Kidney epithelial cell (primary cell): ENCODE results near the gene SELENOP. TPM values are rescaled to one million over a fixed set of nuclear protein-coding genes. Genes with fewer than 3 reads are reported as not detected.

Experiments used
- DNase-seq: peaks from one replicate; pipeline ENCODE4 v3.0.0-alpha.2; 2010; ENCODE audit warnings: low read depth
- H3K27me3 ChIP-seq: 2 replicates; pipeline ENCODE4 v1.6.0; 2011; ENCODE audit warnings: low read length; ENCODE audit not compliant: control insufficient read depth, insufficient read depth
- H3K36me3 ChIP-seq: 2 replicates; pipeline ENCODE4 v1.5.1; 2011; ENCODE audit warnings: low read length; ENCODE audit not compliant: control insufficient read depth, insufficient read depth
- H3K4me3 ChIP-seq: 2 replicates; pipeline ENCODE4 v1.5.1; 2011; ENCODE audit warnings: low read depth, mild to moderate bottlenecking, control low read depth, low read length
- total RNA-seq: library from RNA; depleted of rRNA; stranded (reverse); fragments of >200 nt; gene quantifications from 2 replicates; pipeline ENCODE4 v1.2.3, GENCODE V29; 2015
- TF ChIP-seq, protein P1 (sequence below): IDR thresholded peaks from 2 replicates; pipeline ENCODE4 v1.5.1; 2011; ENCODE audit warnings: mild to moderate bottlenecking, moderate library complexity, low read length, control low read depth, inconsistent platforms; ENCODE audit not compliant: insufficient read depth, poor library complexity, severe bottlenecking

The SELENOP gene
- total RNA-seq, 1 donor from 2014 or later = 14.1 TPM

DNA sequence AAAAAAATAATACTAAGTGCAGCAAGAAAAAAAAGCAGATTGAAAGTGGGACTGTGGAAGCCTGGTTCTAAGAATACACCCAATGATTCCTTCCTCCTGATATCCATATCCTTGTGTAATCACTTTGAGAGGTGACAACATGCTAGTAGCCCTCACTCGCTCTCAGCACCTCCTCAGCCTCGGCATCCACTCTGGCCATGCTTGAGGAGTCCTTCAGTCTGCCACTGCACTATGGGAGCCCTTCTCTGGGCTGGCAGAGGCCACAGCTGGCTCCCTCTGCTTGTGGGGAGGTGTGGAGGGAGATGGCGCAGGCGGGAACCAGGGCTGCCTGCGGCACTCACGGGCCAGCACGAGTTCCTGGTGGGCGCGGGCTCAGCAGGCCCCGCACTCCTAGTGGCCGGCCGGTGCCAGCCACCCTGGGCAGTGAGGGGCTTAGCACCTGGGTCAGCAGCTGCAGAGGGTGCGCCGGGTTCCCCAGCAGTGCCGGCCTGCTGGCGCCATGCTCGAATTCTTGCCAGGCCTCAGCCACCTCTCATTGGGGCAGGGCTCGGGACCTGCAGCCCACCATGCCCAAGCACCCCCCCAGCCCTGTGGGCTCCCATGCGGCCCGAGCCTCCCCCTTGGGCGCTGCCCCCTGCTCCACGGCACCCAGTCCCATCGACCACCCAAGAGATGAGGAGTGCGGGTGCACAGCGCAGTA, 24.5 kb upstream of the SELENOP start:
- no peak overlapping the region for H3K4me3 ChIP-seq
- TF ChIP-seq, protein P1, sequence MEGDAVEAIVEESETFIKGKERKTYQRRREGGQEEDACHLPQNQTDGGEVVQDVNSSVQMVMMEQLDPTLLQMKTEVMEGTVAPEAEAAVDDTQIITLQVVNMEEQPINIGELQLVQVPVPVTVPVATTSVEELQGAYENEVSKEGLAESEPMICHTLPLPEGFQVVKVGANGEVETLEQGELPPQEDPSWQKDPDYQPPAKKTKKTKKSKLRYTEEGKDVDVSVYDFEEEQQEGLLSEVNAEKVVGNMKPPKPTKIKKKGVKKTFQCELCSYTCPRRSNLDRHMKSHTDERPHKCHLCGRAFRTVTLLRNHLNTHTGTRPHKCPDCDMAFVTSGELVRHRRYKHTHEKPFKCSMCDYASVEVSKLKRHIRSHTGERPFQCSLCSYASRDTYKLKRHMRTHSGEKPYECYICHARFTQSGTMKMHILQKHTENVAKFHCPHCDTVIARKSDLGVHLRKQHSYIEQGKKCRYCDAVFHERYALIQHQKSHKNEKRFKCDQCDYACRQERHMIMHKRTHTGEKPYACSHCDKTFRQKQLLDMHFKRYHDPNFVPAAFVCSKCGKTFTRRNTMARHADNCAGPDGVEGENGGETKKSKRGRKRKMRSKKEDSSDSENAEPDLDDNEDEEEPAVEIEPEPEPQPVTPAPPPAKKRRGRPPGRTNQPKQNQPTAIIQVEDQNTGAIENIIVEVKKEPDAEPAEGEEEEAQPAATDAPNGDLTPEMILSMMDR = no peak

DNA sequence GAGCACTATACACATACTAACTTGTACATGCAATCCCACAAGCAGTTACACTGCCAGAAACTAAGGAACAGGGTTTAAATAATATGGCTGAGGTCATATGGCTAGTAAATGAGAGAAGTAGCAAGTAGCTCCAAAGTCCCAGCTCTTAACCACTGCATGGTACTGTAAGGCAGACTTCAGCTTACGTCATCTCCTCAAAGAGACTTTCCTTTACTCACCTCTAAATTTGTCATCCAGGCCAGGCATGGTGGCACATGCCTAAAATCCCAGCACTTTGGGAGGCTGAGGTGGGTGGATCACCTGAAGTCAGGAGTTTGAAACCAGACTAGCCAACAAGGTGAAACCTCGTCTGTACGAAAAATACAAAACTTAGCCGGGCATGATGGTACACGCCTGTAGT, 20.4 kb upstream of the SELENOP start:
- Histone ChIP-seq H3K27me3 (no peaks in the 10 kb centered on the region), H3K36me3 (no peaks in the 10 kb centered on the region), H3K4me3 (no peak overlapping the region)
- TF ChIP-seq, protein P1 = no peak
- no peak for DNase-seq

More for the DNA sequence above, 24.5 kb upstream of the SELENOP start:
- DNase-seq = no peak
- Histone ChIP-seq H3K36me3 (no peaks in the 10 kb centered on the region), H3K27me3 (no peaks in the 10 kb centered on the region)

DNA sequence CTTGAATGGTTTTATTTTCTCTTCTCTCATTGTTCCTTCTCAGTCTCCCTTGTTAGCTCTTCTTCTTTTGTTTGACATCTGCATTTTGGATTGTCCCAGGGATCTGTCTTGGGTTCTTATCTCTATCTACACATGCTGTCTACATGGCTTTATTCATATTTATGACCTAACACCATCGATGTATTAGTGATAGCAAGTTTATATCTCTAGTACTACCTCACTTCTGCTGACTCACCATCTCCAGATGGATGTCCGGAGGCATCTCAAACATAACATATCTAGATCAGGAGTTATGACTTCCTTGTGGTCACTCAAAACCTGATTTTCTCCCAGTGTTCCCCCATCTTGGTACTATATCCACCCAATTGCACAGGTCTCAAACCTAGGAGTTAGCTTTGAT, 19.2 kb upstream of the SELENOP start:
- DNase-seq = no peak
- TF ChIP-seq, protein P1 = no peak
- Histone ChIP-seq H3K27me3 (no peaks in the 10 kb centered on the region), H3K36me3 (no peaks in the 10 kb centered on the region), H3K4me3 (no peak overlapping the region)

DNA sequence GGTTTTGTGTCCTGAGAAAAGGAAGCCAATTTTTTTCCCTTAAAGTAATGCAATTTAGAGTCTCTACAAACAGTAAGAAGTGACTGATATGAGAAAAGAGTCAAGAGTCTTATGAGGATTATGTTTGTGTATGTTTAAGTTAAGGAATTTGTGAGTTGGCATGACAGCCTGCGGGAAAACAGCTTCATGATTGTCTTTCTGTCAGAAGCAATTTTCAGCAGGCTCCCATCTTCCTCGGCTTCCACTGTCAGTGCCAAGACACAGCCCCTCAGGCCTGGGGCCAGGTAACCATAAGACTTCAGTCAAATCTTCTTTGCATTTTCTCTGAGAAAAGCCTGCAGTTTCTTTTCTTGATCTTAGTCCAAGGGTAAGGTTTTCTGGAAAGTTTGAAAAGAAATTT, 17.0 kb upstream of the SELENOP start:
- DNase-seq = no peak
- Histone ChIP-seq H3K27me3 (no peaks in the 10 kb centered on the region), H3K4me3 (no peak overlapping the region), H3K36me3 (no peaks in the 10 kb centered on the region)
- TF ChIP-seq, protein P1 = no peak

DNA sequence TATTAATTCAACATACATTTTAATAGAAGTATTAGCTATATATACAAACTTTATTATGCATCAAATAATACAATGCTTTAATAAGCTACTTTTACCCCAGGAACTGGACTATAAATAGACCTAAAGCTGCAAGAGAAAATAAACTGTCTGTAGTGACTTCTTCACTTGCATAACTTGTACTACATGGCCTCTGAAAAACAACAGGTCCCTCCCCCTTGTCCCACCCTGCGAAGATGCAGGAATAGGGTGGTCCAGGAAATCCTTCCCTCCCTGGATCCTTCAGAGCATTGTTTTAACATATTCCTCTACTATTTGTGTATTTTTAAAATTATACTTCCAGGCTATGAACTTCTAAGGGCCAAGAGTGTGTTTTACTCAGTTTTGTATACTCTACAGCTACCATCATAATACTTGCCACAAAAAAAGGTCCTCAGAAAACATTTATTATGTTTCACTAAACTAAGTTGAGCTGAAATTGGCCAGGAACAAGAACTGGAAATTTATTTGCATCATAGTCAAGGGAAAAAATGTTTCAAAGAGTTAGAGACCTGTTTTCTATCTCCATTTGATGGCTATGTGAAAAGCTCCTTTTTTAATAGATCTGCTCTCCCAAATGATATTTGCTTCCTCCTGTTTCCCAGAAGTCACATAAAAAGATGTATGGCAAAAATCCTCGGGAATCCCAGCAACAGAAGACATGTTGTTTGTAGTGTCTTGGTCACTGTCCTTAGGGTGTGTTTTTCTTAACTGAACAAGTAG, 15.2 kb upstream of the SELENOP start:
- no peaks in the 10 kb centered on the region for H3K27me3 ChIP-seq
- H3K36me3 ChIP-seq = no peaks in the 10 kb centered on the region
- no peak for DNase-seq
- no peak overlapping the region for H3K4me3 ChIP-seq
- TF ChIP-seq, protein P1 = no peak
